CD4-positive, alpha-beta memory T cell (primary cell): ENCODE results near the gene SEMA4C. TPM values are rescaled to one million over a fixed set of nuclear protein-coding genes. Genes with fewer than 3 reads are reported as not detected.

ENCODE experiments used
- CTCF ChIA-PET: fragments of 350-600 bp; sonication (Branson Sonifier 250); formaldehyde crosslinking; loops from one replicate; lab custom pipeline; 2021; ENCODE audit warnings: inconsistent platforms; ENCODE audit not compliant: partially characterized antibody; lab: Charles Lee
- POLR2A ChIA-PET: fragments of 350-600 bp; sonication (Branson Sonifier 250); formaldehyde crosslinking; loops from one replicate; lab custom pipeline; 2021; ENCODE audit not compliant: partially characterized antibody; lab: Charles Lee
- DNase-seq, 5 donors: peaks; one replicate each; pipeline versions ENCODE4 v3.0.0 to v3.0.0-alpha.2; 2020 to 2022; ENCODE audit warnings: mixed read lengths in 1 of 5
- H3K27ac ChIP-seq: one replicate; pipeline ENCODE4 v1.7.0; 2013; ENCODE audit warnings: low read depth, low read length
- H3K27me3 ChIP-seq: 2 replicates; pipeline ENCODE4 v1.7.0; 2013; ENCODE audit warnings: mild to moderate bottlenecking, low read length, moderate library complexity; ENCODE audit not compliant: insufficient read depth
- H3K36me3 ChIP-seq: 2 replicates; pipeline ENCODE4 v1.7.0; 2013; ENCODE audit warnings: mild to moderate bottlenecking, low read length, moderate library complexity; ENCODE audit not compliant: insufficient read depth
- H3K4me1 ChIP-seq: 2 replicates; pipeline ENCODE4 v1.7.0; 2013; ENCODE audit warnings: mild to moderate bottlenecking, low read length, moderate library complexity; ENCODE audit not compliant: insufficient read depth
- H3K4me3 ChIP-seq, 2 donors: one replicate each; pipeline ENCODE4 v1.7.0; 2013; ENCODE audit warnings: low read length in 2 of 2, mild to moderate bottlenecking in 1 of 2
- H3K9me3 ChIP-seq, 2 donors: one replicate each; pipeline ENCODE4 v1.7.0; 2013; ENCODE audit warnings: low read length in 2 of 2, control low read depth in 1 of 2; ENCODE audit not compliant: control insufficient read depth in 1 of 2
- H3K27ac Mint-ChIP-seq, 7 donors: one replicate each; pipeline ENCODE4 v1.8.0; 2020 to 2021; ENCODE audit warnings: mixed read lengths in 7 of 7, mild to moderate bottlenecking in 6 of 7, inconsistent platforms in 3 of 7, moderate library complexity in 3 of 7
- H3K27me3 Mint-ChIP-seq, 2 donors: one replicate each; pipeline ENCODE4 v1.8.0; 2020 to 2021; ENCODE audit warnings: mixed read lengths in 2 of 2
- H3K36me3 Mint-ChIP-seq, 2 donors: one replicate each; pipeline ENCODE4 v1.8.0; 2020 to 2021; ENCODE audit warnings: mixed read lengths in 2 of 2, inconsistent platforms in 1 of 2, mild to moderate bottlenecking in 1 of 2
- H3K4me1 Mint-ChIP-seq, 4 donors: one replicate each; pipeline ENCODE4 v1.8.0; 2020 to 2021; ENCODE audit warnings: mixed read lengths in 4 of 4, mild to moderate bottlenecking in 1 of 4
- H3K4me3 Mint-ChIP-seq, 8 donors: one replicate each; pipeline ENCODE4 v1.8.0; 2020 to 2021; ENCODE audit warnings: mixed read lengths in 8 of 8, mild to moderate bottlenecking in 7 of 8, moderate library complexity in 6 of 8, inconsistent platforms in 3 of 8
- H3K9me3 Mint-ChIP-seq, 8 donors: one replicate each; pipeline ENCODE4 v1.8.0; 2020 to 2021; ENCODE audit warnings: mixed read lengths in 8 of 8, mild to moderate bottlenecking in 5 of 8, inconsistent platforms in 3 of 8, moderate library complexity in 1 of 8
- intact Hi-C: fragments of 100-400 bp; cut with micrococcal nuclease; formaldehyde crosslinking; loops from one replicate; pipeline ENCODE4 v1.15.1; 2023
- polyA plus RNA-seq, 2 donors: library from polyadenylated mRNA; unstranded; fragments of 300-500 nt; fragmentation: Illumina TruSeq; gene quantifications; one replicate each; pipeline ENCODE4 v1.2.3, GENCODE V29; 2021
- total RNA-seq, 2 experiments: library from RNA; stranded (reverse); gene quantifications; one replicate each; pipeline ENCODE4 v1.2.3, GENCODE V29; 2021

The SEMA4C gene
- total and polyA plus RNA-seq, 4 experiments from 2014 or later: 2.3 to 77.0 (median 40.4) TPM

GRCh38 chr2:96817882-96818281, 52.0 kb downstream of the SEMA4C start:
- peak overlapping the region; percentile 63 to 74 for H3K4me3 ChIP-seq
- H3K4me1 ChIP-seq: peaks cover 61% of the 10 kb centered on the region
- CTCF ChIA-PET: interaction anchor here (0.7 to 6.8 kb wide), 8 partner anchors 11 to 140 kb away, joined by 3 to 32 read pairs (median 4); partner anchors contain the start of genes ANKRD39 and CNNM4
- Mint-ChIP-seq H3K4me1 (peaks cover 49 to 70% (median 59%) of the 10 kb centered on the region in 4 donors), H3K27ac (peak overlapping the region; percentile 11 to 84 (median 72)), H3K36me3 (peaks cover 7 to 39% of the 10 kb centered on the region in 2 donors), H3K27me3 (no peaks in the 10 kb centered on the region), H3K9me3 (no peaks in the 10 kb centered on the region), H3K4me3 (peak overlapping the region; percentile 80 to 92 (median 87))
- peaks cover 16% of the 10 kb centered on the region for H3K36me3 ChIP-seq
- no peak for DNase-seq
- no peaks in the 10 kb centered on the region for H3K9me3 ChIP-seq
- no peaks in the 10 kb centered on the region for H3K27me3 ChIP-seq
- H3K27ac ChIP-seq: no peak overlapping the region
- intact Hi-C loops: loop anchor here (5.0 kb wide), 2 partner anchors 56 to 294 kb away; partner anchors contain the start of genes ANKRD36 and CNNM4
- POLR2A ChIA-PET: interaction anchor here (0.8 to 7.6 kb wide), 10 partner anchors 8 to 145 kb away, joined by 3 to 104 read pairs (median 7); partner anchors contain the start of genes ANKRD39 and CNNM4

- Mint-ChIP-seq H3K27ac (peak overlapping the region in 5 of 7 donors; percentile 19 to 84 (median 48)), H3K4me3 (peak overlapping the region; percentile 80 to 92 (median 87)), H3K27me3 (no peaks in the 10 kb centered on the region), H3K9me3 (no peaks in the 10 kb centered on the region), H3K36me3 (peaks cover 7 to 37% of the 10 kb centered on the region in 2 donors), H3K4me1 (peaks cover 53 to 73% (median 63%) of the 10 kb centered on the region in 4 donors)
- no peak for DNase-seq
- peaks cover 61% of the 10 kb centered on the region for H3K4me1 ChIP-seq
- H3K4me3 ChIP-seq: peak overlapping the region; percentile 63 to 74
- intact Hi-C loops: loop anchor here (1.0 to 5.0 kb wide), 9 partner anchors 11 to 295 kb away; partner anchors contain the start of genes ANKRD36, ANKRD39, CNNM4 and LMAN2L
- no peaks in the 10 kb centered on the region for H3K9me3 ChIP-seq
- CTCF ChIA-PET: interaction anchor here (0.7 to 6.8 kb wide), 15 partner anchors 10 to 142 kb away, joined by 3 to 32 read pairs (median 5); partner anchors contain the start of genes ANKRD39 and CNNM4
- H3K27me3 ChIP-seq: no peaks in the 10 kb centered on the region
- POLR2A ChIA-PET: interaction anchor here (0.8 to 7.6 kb wide), 28 partner anchors 9 to 672 kb away, joined by 3 to 104 read pairs (median 6); partner anchors contain the start of genes ANKRD36, ANKRD39, ARID5A and CNNM4
- peaks cover 9% of the 10 kb centered on the region for H3K36me3 ChIP-seq
- peak overlapping the region; percentile 27 for H3K27ac ChIP-seq
These were observed 52.8 kb downstream of the SEMA4C start for GRCh38 chr2:96816836-96817702.

GRCh38 chr2:96816127-96816835, 53.6 kb downstream of the SEMA4C start, which contains the start of gene CNNM3:
Gene CNNM3 (plus strand): TSS chr2:96816268. CDS start chr2:96816278, 10 bp downstream.
- H3K4me1 Mint-ChIP-seq: peaks cover 50 to 76% (median 61%) of the 10 kb centered on the region in 4 donors
- intact Hi-C loops: loop anchor here (1.0 to 5.0 kb wide), 9 partner anchors 10 to 296 kb away; partner anchors contain the start of genes ANKRD36, ANKRD39, CNNM4 and LMAN2L

DNA sequence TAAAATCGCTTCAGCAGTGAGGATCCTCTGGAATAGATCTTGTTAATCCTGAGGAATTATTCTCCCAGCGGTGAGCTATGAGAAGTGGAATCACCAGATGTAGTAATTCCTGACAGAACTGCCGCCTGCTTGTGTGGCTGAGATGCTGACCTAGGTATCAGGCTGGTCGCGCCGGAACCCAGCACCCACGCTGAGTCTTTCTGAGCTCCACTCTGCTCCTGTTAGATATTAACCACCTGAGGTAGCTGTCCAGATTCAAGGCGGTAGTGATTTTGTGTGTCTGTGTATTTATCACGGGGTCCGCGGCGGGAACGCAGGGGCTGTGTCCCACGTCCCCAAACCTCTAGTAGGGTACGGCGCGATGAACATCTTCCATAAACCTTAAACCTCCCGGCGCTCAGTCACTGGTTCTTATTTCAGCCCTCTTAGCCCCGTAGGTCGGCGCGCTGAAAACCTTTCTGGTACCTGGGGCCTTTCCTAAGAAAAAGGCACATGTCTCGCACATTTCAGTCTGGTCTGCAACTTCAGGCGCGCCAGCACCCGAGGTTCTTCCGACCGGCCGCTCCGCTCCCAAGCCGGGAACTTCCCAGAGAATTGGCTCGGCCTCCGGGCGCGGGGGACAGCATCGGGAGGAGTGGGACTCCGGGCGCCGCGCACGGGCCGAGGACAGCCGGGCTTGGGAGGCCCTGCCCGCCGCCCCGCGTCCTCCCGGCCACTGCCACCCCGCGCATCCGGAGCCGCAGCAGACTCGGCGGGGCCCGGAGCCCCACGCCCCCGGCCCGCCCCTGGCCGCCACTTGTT, 54.4 kb downstream of the SEMA4C start:
- Histone ChIP-seq H3K4me3 (peak overlapping the region; percentile 82 to 83), H3K4me1 (peaks cover 50% of the 10 kb centered on the region), H3K27ac (peak overlapping the region; percentile 77), H3K9me3 (no peaks in the 10 kb centered on the region), H3K36me3 (peaks cover 4% of the 10 kb centered on the region), H3K27me3 (no peaks in the 10 kb centered on the region)
- H3K36me3 Mint-ChIP-seq: peaks cover 7 to 33% of the 10 kb centered on the region in 2 donors
- no peak for DNase-seq
- ChIA-PET CTCF (interaction anchor here (0.6 to 6.8 kb wide), 13 partner anchors 8 to 144 kb away, joined by 3 to 32 read pairs (median 6); partner anchors contain the start of genes ANKRD39 and CNNM4), POLR2A (interaction anchor here (0.6 to 7.6 kb wide), 25 partner anchors 10 to 494 kb away, joined by 3 to 104 read pairs (median 5); partner anchors contain the start of genes ANKRD36, ANKRD39, ARID5A and CNNM4)
- intact Hi-C loops: loop anchor here (1.0 to 5.0 kb wide), 10 partner anchors 9 to 549 kb away; partner anchors contain the start of genes ANKRD36, ANKRD39, CIAO1 and CNNM4
- peaks cover 43 to 73% (median 58%) of the 10 kb centered on the region in 4 donors for H3K4me1 Mint-ChIP-seq
- peak overlapping the region; percentile 74 to 96 (median 93) for H3K27ac Mint-ChIP-seq
- H3K9me3 Mint-ChIP-seq: no peaks in the 10 kb centered on the region
- H3K27me3 Mint-ChIP-seq: no peaks in the 10 kb centered on the region
- peak overlapping the region; percentile 93 to 97 (median 95) for H3K4me3 Mint-ChIP-seq

More at GRCh38 chr2:96816127-96816835, 53.6 kb downstream of the SEMA4C start, which contains the start of gene CNNM3:
- H3K4me3 Mint-ChIP-seq: peak within 1 kb of the TSS; percentile 93 to 97 (median 95)
- Histone ChIP-seq H3K4me1 (peaks cover 57% of the 10 kb centered on the region), H3K4me3 (peak within 1 kb of the TSS; percentile 82 to 83), H3K27ac (peak within 1 kb of the TSS; percentile 77), H3K9me3 (no peaks in the 10 kb centered on the region), H3K27me3 (no peaks in the 10 kb centered on the region), H3K36me3 (peaks cover 9% of the 10 kb centered on the region)
- H3K9me3 Mint-ChIP-seq: no peaks in the 10 kb centered on the region
- CTCF ChIA-PET: interaction anchor here (0.8 to 6.8 kb wide), 9 partner anchors 9 to 143 kb away, joined by 3 to 32 read pairs (median 6); partner anchors contain the start of gene ANKRD39
- DNase-seq: peak; percentile 93 to 97 (median 94)
- peaks cover 7 to 36% of the 10 kb centered on the region in 2 donors for H3K36me3 Mint-ChIP-seq
- POLR2A ChIA-PET: interaction anchor here (0.6 to 7.6 kb wide), 30 partner anchors 10 to 671 kb away, joined by 3 to 104 read pairs (median 4); partner anchors contain the start of genes ANKRD36, ANKRD39, ARID5A and CNNM4
- H3K27me3 Mint-ChIP-seq: no peaks in the 10 kb centered on the region
- H3K27ac Mint-ChIP-seq: peak within 1 kb of the TSS; percentile 74 to 96 (median 93)

DNA sequence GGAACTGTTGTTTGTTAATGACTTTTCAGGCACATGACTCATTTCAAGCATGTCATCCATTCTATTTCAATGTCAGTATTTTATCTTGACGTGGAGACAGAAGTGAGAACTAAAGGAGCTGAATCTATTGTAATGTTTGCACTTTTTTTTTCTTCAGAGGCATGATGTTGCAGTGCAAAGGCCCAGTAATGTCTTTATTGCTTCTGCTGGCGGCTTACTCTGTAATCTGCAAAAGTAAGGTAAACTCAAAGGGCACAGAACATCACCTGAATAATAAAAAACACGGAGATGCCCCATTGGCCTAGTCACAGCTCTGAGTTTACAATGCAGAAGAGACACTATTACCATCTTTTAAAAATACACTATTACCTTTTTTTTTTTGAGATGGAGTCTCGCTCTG, 56.2 kb downstream of the SEMA4C start:
- H3K9me3 ChIP-seq: no peaks in the 10 kb centered on the region
- peaks cover 25 to 61% (median 42%) of the 10 kb centered on the region in 4 donors for H3K4me1 Mint-ChIP-seq
- no peaks in the 10 kb centered on the region for H3K27me3 ChIP-seq
- peaks cover 3 to 19% of the 10 kb centered on the region in 2 donors for H3K36me3 Mint-ChIP-seq
- POLR2A ChIA-PET: interaction anchor here (1.6 kb wide), 1 partner anchor 149 kb away, joined by 6 read pairs; no protein-coding TSS in a partner anchor
- no peak for DNase-seq
- CTCF ChIA-PET: interaction anchor here (1.0 to 3.2 kb wide), 5 partner anchors 11 to 137 kb away, joined by 3 to 10 read pairs (median 5); partner anchors contain the start of genes ANKRD39 and CNNM4
- no peak overlapping the region for H3K4me3 ChIP-seq
- no peaks in the 10 kb centered on the region for H3K27me3 Mint-ChIP-seq
- peaks cover under 1% of the 10 kb centered on the region for H3K36me3 ChIP-seq
- no peak overlapping the region for H3K27ac ChIP-seq
- H3K4me1 ChIP-seq: peaks cover 31% of the 10 kb centered on the region
- intact Hi-C loops: no loop called here
- H3K27ac Mint-ChIP-seq: peak overlapping the region in 1 of 7 donors; percentile 44
- no peaks in the 10 kb centered on the region for H3K9me3 Mint-ChIP-seq
- H3K4me3 Mint-ChIP-seq: peak overlapping the region in 4 of 8 donors; percentile 25 to 33 (median 30)
